Measurements from ENCODE around the gene KCNQ1. TPM values are rescaled to one million over a fixed set of nuclear protein-coding genes. Genes with fewer than 3 reads are reported as not detected.

The KCNQ1 gene
- total and polyA plus RNA-seq, 2 donors (not counting 1 experiment from before 2014, with no cell fraction given) = 21.5 to 28.8 TPM

GRCh38 chr11:2641623-2642022 lies 196.8 kb downstream of the KCNQ1 start:
- ATAC-seq (ENCODE audit: low read depth) = no peak
- peaks cover 23 to 57% (median 35%) of the 10 kb centered on the region in 3 donors for H3K9me3 ChIP-seq (ENCODE audit: control extremely low read depth in 1 of 3, control insufficient read depth in 2 of 3, insufficient read depth in 1 of 3, low read length in 2 of 3)

GRCh38 chr11:2643746-2644145 lies 198.9 kb downstream of the KCNQ1 start:
- Mint-ChIP-seq H3K4me3 (no peak overlapping the region), H3K27me3 (no peaks in the 10 kb centered on the region), H3K4me1 (no peaks in the 10 kb centered on the region), H3K27ac (no peak overlapping the region), H3K9me3 (ENCODE audit: insufficient read depth) (peaks cover 22% of the 10 kb centered on the region)
- H3K9me3 ChIP-seq (ENCODE audit: control extremely low read depth in 1 of 3, control insufficient read depth in 2 of 3, insufficient read depth in 1 of 3, low read length in 2 of 3) = peaks cover 24 to 71% (median 40%) of the 10 kb centered on the region in 3 donors
- POLR2A ChIA-PET = no interaction called here
- peaks cover 0 to 4% of the 10 kb centered on the region in 2 experiments for H3K36me3 ChIP-seq (replicated peaks in 1 of 2; ENCODE audit: control extremely low read depth in 1 of 2, control insufficient read depth in 1 of 2, extremely low read depth in 1 of 2, insufficient read depth in 2 of 2, low read length in 1 of 2)
- no peaks in the 10 kb centered on the region for H3K27me3 ChIP-seq (replicated peaks in 1 of 4; ENCODE audit: control extremely low read depth in 1 of 4, control insufficient read depth in 3 of 4, insufficient read depth in 4 of 4, low read length in 3 of 4)
- H3K4me1 ChIP-seq (ENCODE audit: control insufficient read depth in 2 of 2, insufficient read depth in 2 of 2, low read length in 2 of 2) = no peaks in the 10 kb centered on the region
- intact Hi-C loops (cut with micrococcal nuclease) = no loop called here
- no peak overlapping the region for H3K9ac ChIP-seq (ENCODE audit: low read length)
- TF ChIP-seq EZH2 (IDR thresholded peaks at IDR 0.05; ENCODE audit: borderline replicate concordance, insufficient read depth, low read depth, low read length, poor library complexity, severe bottlenecking) (no peak), CTCF (IDR thresholded peaks at IDR 0.05) (no peak)
- H3K27ac ChIP-seq (ENCODE audit: low read length in 2 of 2) = no peak overlapping the region
- peaks cover 5% of the 10 kb centered on the region for H3K79me2 ChIP-seq (ENCODE audit: control insufficient read depth, insufficient read depth, low read length)
- no peak for DNase-seq
- no CpG with 5 or more reads among the region's 3 CpGs for WGBS (ENCODE audit: insufficient coverage)
- no peak overlapping the region for H3K4me2 ChIP-seq (replicated peaks; ENCODE audit: low read depth, low read length, poor library complexity, severe bottlenecking)
- no peak overlapping the region for H3K4me3 ChIP-seq (ENCODE audit: control extremely low read depth in 1 of 5, extremely low read depth in 1 of 5, insufficient read depth in 1 of 5, low read depth in 2 of 5, low read length in 4 of 5)
- CTCF ChIA-PET = no interaction called here
- no peak for ATAC-seq (ENCODE audit: low read depth)
- H2AFZ ChIP-seq (ENCODE audit: insufficient read depth, low read depth, low read length, poor library complexity, severe bottlenecking) = no peak overlapping the region
- no peaks in the 10 kb centered on the region for H4K20me1 ChIP-seq (ENCODE audit: control insufficient read depth, insufficient read depth, low read length, poor library complexity, severe bottlenecking)

More at GRCh38 chr11:2641623-2642022, 196.8 kb downstream of the KCNQ1 start:
- Histone ChIP-seq H3K27me3 (replicated peaks in 1 of 4; ENCODE audit: control extremely low read depth in 1 of 4, control insufficient read depth in 3 of 4, insufficient read depth in 4 of 4, low read length in 3 of 4) (no peaks in the 10 kb centered on the region), H3K27ac (ENCODE audit: low read length in 2 of 2) (no peak overlapping the region), H4K20me1 (ENCODE audit: control insufficient read depth, insufficient read depth, low read length, poor library complexity, severe bottlenecking) (no peaks in the 10 kb centered on the region), H2AFZ (ENCODE audit: insufficient read depth, low read depth, low read length, poor library complexity, severe bottlenecking) (no peak overlapping the region), H3K79me2 (ENCODE audit: control insufficient read depth, insufficient read depth, low read length) (peaks cover 5% of the 10 kb centered on the region), H3K9ac (ENCODE audit: low read length) (no peak overlapping the region), H3K4me1 (ENCODE audit: control insufficient read depth in 2 of 2, insufficient read depth in 2 of 2, low read length in 2 of 2) (no peaks in the 10 kb centered on the region), H3K36me3 (replicated peaks in 1 of 2; ENCODE audit: control extremely low read depth in 1 of 2, control insufficient read depth in 1 of 2, extremely low read depth in 1 of 2, insufficient read depth in 2 of 2, low read length in 1 of 2) (peaks cover 0 to 4% of the 10 kb centered on the region in 2 experiments), H3K4me3 (ENCODE audit: control extremely low read depth in 1 of 5, extremely low read depth in 1 of 5, insufficient read depth in 1 of 5, low read depth in 2 of 5, low read length in 4 of 5) (no peak overlapping the region), H3K4me2 (replicated peaks; ENCODE audit: low read depth, low read length, poor library complexity, severe bottlenecking) (no peak overlapping the region)
- Mint-ChIP-seq H3K27me3 (no peaks in the 10 kb centered on the region), H3K4me3 (no peak overlapping the region), H3K9me3 (ENCODE audit: insufficient read depth) (peaks cover 23% of the 10 kb centered on the region), H3K27ac (no peak overlapping the region), H3K4me1 (no peaks in the 10 kb centered on the region)
- WGBS (ENCODE audit: insufficient coverage) = no CpG with 5 or more reads among the region's 1 CpG
- ChIA-PET CTCF (no interaction called here), POLR2A (no interaction called here)
- DNase-seq = no peak
- intact Hi-C loops (cut with micrococcal nuclease) = no loop called here
- TF ChIP-seq CTCF (IDR thresholded peaks at IDR 0.05) = no peak
- TF ChIP-seq EZH2 (IDR thresholded peaks at IDR 0.05; ENCODE audit: borderline replicate concordance, insufficient read depth, low read depth, low read length, poor library complexity, severe bottlenecking) = no peak

All from B cell (primary cell).